ENCODE data around the gene ASB2.

ASB2 gene

DNA sequence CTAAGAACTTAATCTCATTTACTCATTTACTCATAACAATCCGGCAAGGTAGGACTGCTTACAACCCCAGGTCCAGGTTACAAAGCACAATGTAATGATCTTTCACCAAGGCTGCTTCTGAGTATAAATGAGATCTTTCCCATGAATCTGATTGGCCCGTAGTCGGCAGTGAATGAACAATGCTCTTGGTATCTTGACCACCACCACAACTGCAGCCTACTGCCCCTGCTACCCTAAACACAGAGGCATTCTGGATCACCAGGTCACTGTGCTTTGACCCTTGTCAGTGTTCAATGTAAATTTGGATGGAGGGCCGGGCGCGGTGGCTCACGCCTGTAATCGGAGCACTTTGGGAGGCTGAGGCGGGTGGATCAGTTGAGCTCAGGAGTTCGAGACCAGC is 33.3 kb downstream of the ASB2 start:
- no peaks in the 10 kb centered on the region for H3K9me3 ChIP-seq (ENCODE audit: control insufficient read depth in 1 of 2, low read length in 2 of 2)
- H3K27ac ChIP-seq (ENCODE audit: low read length) = no peak overlapping the region
- no peak overlapping the region for H3K4me3 ChIP-seq (ENCODE audit: low read depth in 1 of 2, low read length in 2 of 2)
- H3K4me1 ChIP-seq (ENCODE audit: control insufficient read depth in 1 of 2, insufficient read depth in 2 of 2, low read length in 2 of 2) = peaks cover 0 to 10% of the 10 kb centered on the region in 2 donors
- no peaks in the 10 kb centered on the region for H3K27me3 ChIP-seq (ENCODE audit: low read depth, low read length)
- peaks cover 9 to 15% of the 10 kb centered on the region in 2 donors for H3K36me3 ChIP-seq (ENCODE audit: control insufficient read depth in 1 of 2, insufficient read depth in 2 of 2, low read length in 2 of 2)

DNA sequence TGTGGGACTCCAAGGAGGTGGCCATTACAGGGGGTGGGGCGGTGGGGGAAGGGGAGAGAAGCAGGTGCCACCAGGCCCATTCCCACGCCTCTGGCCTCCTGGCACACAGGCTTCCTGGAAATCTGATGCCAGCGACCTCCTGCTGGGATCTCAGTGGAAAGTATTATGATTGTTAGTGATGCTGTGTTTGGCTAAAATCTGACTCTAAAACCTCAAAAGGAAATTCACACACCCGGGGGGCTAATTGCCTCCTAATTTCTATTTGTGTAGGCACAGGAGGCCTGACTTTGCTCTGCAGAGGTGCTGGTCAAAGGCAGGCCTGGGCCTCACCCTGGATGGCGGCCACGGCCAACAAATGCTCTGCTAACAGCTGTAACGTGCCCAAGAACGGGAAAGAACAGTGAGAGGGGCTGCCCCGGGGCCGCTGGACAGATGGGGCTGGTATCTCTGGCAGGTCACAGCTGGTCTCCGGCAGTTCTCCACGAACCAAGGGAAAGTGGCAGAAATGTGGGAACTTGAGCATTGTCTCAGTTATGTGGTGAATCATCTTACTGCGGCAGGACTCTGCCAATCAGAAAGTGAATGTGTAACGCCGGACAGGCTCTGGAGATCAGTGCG is 35.0 kb downstream of the ASB2 start:
- Histone ChIP-seq H3K9me3 (ENCODE audit: control insufficient read depth in 1 of 2, low read length in 2 of 2) (no peaks in the 10 kb centered on the region), H3K36me3 (ENCODE audit: control insufficient read depth in 1 of 2, insufficient read depth in 2 of 2, low read length in 2 of 2) (peaks cover 7 to 11% of the 10 kb centered on the region in 2 donors), H3K4me3 (ENCODE audit: low read depth in 1 of 2, low read length in 2 of 2) (no peak overlapping the region), H3K27me3 (ENCODE audit: low read depth, low read length) (no peaks in the 10 kb centered on the region), H3K4me1 (ENCODE audit: control insufficient read depth in 1 of 2, insufficient read depth in 2 of 2, low read length in 2 of 2) (peaks cover 0 to 12% of the 10 kb centered on the region in 2 donors), H3K27ac (ENCODE audit: low read length) (no peak overlapping the region)

DNA sequence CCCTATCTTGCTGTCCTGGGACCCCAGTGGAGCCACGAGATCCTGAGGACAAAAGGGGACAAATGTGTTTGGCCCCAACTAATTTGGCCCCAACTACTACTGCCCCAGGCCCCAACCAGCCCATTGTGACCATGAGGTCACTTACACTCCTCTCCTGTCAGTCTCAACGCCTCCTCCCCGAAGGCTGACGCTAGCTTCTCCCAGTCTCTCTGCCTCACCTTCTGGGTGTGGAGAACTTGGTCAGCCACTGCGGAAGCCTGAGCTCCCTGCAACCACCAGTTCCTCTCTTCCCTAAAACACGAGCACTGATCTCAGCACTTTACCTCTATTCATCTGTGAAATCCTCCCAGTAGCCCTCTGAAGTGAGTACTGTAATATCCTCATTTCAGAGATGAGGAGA is 35.9 kb downstream of the ASB2 start:
- no peak overlapping the region for H3K4me3 ChIP-seq (ENCODE audit: low read depth in 1 of 2, low read length in 2 of 2)
- peaks cover 5 to 11% of the 10 kb centered on the region in 2 donors for H3K36me3 ChIP-seq (ENCODE audit: control insufficient read depth in 1 of 2, insufficient read depth in 2 of 2, low read length in 2 of 2)
- no peaks in the 10 kb centered on the region for H3K27me3 ChIP-seq (ENCODE audit: low read depth, low read length)
- H3K4me1 ChIP-seq (ENCODE audit: control insufficient read depth in 1 of 2, insufficient read depth in 2 of 2, low read length in 2 of 2) = peaks cover 0 to 16% of the 10 kb centered on the region in 2 donors
- no peaks in the 10 kb centered on the region for H3K9me3 ChIP-seq (ENCODE audit: control insufficient read depth in 1 of 2, low read length in 2 of 2)
- H3K27ac ChIP-seq (ENCODE audit: low read length) = no peak overlapping the region

DNA sequence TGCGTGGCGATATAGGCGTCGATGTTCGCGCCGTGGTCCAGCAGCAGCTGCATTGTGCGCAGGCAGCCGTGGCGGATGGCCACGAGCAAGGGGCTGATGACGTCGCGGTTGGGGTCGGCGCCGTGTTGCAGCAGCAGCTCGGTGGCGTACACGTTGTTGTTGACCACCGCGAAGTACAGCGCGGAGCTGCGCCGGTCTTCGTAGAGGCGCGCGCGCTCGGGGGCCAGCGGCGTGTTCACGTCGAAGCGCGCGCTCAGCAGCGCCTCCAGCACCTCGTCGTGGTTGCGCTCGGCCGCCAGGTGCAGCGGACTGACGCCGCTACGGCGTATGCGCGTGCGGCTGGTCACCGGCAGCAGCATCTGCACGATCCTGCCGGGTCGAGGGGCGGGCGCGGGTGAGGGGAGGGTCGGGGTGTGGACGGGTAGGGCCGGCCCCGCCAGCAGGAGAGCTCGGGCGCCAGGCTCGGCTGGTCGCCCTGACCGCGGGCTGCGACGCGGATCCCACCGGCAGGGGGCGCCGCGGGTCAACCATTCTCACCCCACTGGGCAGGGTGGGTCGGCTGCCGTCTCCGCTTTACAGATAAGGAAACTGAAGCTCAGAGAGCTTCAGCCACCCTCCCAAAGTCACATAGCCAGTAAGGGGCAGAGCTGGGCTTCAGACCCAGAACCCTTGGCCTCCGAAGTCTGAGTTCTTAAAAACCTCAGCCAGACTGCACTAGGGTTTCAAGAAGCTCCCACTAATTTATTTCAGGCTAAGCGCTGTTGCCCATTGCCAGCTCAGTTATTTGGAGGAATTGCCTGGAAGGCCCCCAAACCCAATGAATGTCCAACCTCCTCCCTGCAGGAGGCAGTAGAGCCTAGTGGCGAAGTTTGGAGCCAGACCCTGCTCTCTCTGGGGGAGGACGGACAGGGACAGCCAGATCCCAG is 36.8 kb downstream of the ASB2 start:
- peaks cover 0 to 24% of the 10 kb centered on the region in 2 donors for H3K4me1 ChIP-seq (ENCODE audit: control insufficient read depth in 1 of 2, insufficient read depth in 2 of 2, low read length in 2 of 2)
- H3K27me3 ChIP-seq (ENCODE audit: low read depth, low read length) = no peaks in the 10 kb centered on the region
- no peak overlapping the region for H3K4me3 ChIP-seq (ENCODE audit: low read depth in 1 of 2, low read length in 2 of 2)
- no peak overlapping the region for H3K27ac ChIP-seq (ENCODE audit: low read length)
- peaks cover 5 to 11% of the 10 kb centered on the region in 2 donors for H3K36me3 ChIP-seq (ENCODE audit: control insufficient read depth in 1 of 2, insufficient read depth in 2 of 2, low read length in 2 of 2)
- no peaks in the 10 kb centered on the region for H3K9me3 ChIP-seq (ENCODE audit: control insufficient read depth in 1 of 2, low read length in 2 of 2)

DNA sequence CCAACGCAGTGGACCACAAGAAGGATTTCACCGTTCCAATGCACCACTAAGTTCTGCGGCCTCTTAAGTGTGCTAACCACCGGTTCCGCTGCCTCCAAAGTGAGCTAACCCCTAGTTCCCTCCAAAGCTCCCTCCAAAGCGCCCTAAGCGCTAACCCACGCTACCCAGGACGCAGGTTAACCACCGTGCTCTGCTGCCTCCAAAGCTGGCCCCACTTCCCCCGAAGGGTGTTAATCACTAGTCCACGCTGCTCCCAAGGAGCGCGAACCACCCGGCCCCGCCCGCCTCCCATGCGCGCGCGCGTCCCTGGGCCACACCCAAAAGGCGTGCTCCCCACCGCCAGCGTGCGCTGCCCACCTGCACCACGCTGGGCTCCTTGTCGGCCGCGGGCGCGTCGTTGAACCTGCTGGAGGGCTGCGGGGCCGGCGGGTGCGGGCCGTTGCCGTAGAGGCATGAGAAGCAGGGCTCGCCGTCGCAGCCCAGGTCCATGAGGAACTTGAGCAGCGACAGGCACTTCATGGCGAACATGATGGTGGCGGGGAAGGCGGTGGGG is 37.5 kb downstream of the ASB2 start:
- H3K36me3 ChIP-seq (ENCODE audit: control insufficient read depth in 1 of 2, insufficient read depth in 2 of 2, low read length in 2 of 2) = peaks cover 5 to 11% of the 10 kb centered on the region in 2 donors
- H3K9me3 ChIP-seq (ENCODE audit: control insufficient read depth in 1 of 2, low read length in 2 of 2) = no peaks in the 10 kb centered on the region
- H3K27ac ChIP-seq (ENCODE audit: low read length) = no peak overlapping the region
- H3K27me3 ChIP-seq (ENCODE audit: low read depth, low read length) = no peaks in the 10 kb centered on the region
- no peak overlapping the region for H3K4me3 ChIP-seq (ENCODE audit: low read depth in 1 of 2, low read length in 2 of 2)
- peaks cover 0 to 31% of the 10 kb centered on the region in 2 donors for H3K4me1 ChIP-seq (ENCODE audit: control insufficient read depth in 1 of 2, insufficient read depth in 2 of 2, low read length in 2 of 2)

DNA sequence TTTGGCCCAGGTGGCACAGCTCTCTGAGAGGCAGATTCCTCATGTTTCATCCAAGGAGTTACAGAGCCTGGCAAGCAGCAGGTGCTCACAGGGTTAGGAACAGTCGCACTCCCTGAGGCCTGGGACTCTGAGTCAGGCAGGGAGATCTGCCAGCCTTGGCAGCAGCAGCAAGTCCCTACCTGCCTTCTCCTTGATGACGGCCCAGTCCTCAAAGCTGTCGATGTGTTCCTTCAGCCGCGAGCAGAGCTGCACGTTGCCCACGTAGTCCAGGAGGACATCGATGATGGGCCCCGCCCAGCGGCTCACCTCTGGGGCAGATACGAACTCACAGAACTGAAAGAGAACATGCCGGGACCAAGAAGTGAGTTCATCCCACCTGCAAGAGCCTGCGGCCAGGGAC is 38.9 kb downstream of the ASB2 start:
- Histone ChIP-seq H3K36me3 (ENCODE audit: control insufficient read depth in 1 of 2, insufficient read depth in 2 of 2, low read length in 2 of 2) (peaks cover under 1 to 15% of the 10 kb centered on the region in 2 donors), H3K4me1 (ENCODE audit: control insufficient read depth in 1 of 2, insufficient read depth in 2 of 2, low read length in 2 of 2) (peaks cover 0 to 31% of the 10 kb centered on the region in 2 donors), H3K27ac (ENCODE audit: low read length) (no peak overlapping the region)

DNA sequence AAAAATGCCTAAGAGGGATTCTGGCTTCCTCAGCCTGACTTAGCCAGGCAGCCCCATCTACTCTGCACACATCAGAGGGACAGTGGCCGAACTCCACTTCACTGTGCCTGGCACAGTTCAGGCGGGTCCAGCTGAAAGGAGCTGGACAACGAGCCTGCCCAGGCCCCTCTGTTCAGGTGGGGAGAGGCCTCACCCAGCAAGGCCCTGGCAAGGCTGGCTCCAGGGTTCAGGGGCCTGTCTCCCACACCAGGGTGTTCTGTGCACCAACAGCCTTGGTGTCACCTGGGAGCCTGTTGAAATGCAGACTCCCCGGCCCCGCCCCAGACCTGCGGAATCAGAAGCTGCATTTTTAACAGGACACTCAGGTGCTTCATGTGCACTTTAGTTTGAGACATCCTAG is 39.4 kb downstream of the ASB2 start:
- no peak overlapping the region for H3K27ac ChIP-seq (ENCODE audit: low read length)
- no peaks in the 10 kb centered on the region for H3K9me3 ChIP-seq (ENCODE audit: control insufficient read depth in 1 of 2, low read length in 2 of 2)
- no peaks in the 10 kb centered on the region for H3K27me3 ChIP-seq (ENCODE audit: low read depth, low read length)
- peaks cover 0 to 15% of the 10 kb centered on the region in 2 donors for H3K36me3 ChIP-seq (ENCODE audit: control insufficient read depth in 1 of 2, insufficient read depth in 2 of 2, low read length in 2 of 2)
- H3K4me1 ChIP-seq (ENCODE audit: control insufficient read depth in 1 of 2, insufficient read depth in 2 of 2, low read length in 2 of 2) = peaks cover 0 to 31% of the 10 kb centered on the region in 2 donors
- no peak overlapping the region for H3K4me3 ChIP-seq (ENCODE audit: low read depth in 1 of 2, low read length in 2 of 2)

More for the DNA sequence above, 38.9 kb downstream of the ASB2 start:
- no peaks in the 10 kb centered on the region for H3K27me3 ChIP-seq (ENCODE audit: low read depth, low read length)
- H3K4me3 ChIP-seq (ENCODE audit: low read depth in 1 of 2, low read length in 2 of 2) = no peak overlapping the region
- no peaks in the 10 kb centered on the region for H3K9me3 ChIP-seq (ENCODE audit: control insufficient read depth in 1 of 2, low read length in 2 of 2)

DNA sequence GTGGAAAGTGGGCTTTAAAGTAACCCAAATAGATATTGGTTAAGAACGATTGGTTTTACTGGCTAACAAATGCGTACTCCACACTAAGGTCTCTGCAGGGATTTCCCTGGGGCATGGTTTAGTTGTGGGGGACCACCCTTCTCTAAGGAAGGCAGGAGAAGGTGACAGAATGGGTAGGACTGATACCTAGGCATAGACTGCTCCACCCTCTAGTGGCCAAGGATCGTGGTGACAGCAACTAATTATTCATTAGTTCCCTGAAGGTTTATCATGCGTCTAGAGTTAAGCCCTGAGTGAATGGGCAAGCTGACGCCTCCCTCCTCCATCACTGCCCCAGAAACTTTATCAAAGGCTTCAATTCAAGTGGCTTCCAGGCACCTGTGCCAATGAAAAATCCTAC is 40.1 kb downstream of the ASB2 start:
- Histone ChIP-seq H3K4me3 (ENCODE audit: low read depth in 1 of 2, low read length in 2 of 2) (no peak overlapping the region), H3K4me1 (ENCODE audit: control insufficient read depth in 1 of 2, insufficient read depth in 2 of 2, low read length in 2 of 2) (peaks cover 0 to 31% of the 10 kb centered on the region in 2 donors), H3K36me3 (ENCODE audit: control insufficient read depth in 1 of 2, insufficient read depth in 2 of 2, low read length in 2 of 2) (peaks cover 0 to 15% of the 10 kb centered on the region in 2 donors), H3K9me3 (ENCODE audit: control insufficient read depth in 1 of 2, low read length in 2 of 2) (no peaks in the 10 kb centered on the region), H3K27ac (ENCODE audit: low read length) (no peak overlapping the region), H3K27me3 (ENCODE audit: low read depth, low read length) (no peaks in the 10 kb centered on the region)

DNA sequence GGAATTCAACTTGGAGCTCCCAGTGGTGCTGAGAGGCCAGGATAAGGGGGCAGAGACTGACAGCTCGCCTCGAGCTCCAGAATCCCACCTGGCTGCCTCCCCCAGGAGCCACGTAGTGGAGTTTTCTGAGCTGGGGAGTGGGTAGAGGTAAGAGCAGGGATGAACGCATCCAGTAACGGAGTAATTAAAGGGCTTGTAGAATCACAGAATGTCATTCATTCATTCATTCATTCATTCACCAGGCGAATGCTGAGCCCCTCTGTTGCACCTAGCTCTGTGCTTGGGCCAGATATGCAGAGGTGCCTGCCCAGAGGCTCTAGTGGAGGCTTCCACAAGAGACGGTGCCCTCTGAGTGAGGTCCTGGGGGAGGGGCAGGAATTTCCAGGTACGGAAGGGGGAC is 41.2 kb downstream of the ASB2 start:
- H3K27me3 ChIP-seq (ENCODE audit: low read depth, low read length) = no peaks in the 10 kb centered on the region
- H3K27ac ChIP-seq (ENCODE audit: low read length) = no peak overlapping the region
- H3K9me3 ChIP-seq (ENCODE audit: control insufficient read depth in 1 of 2, low read length in 2 of 2) = no peaks in the 10 kb centered on the region
- peaks cover 0 to 30% of the 10 kb centered on the region in 2 donors for H3K4me1 ChIP-seq (ENCODE audit: control insufficient read depth in 1 of 2, insufficient read depth in 2 of 2, low read length in 2 of 2)
- no peak overlapping the region for H3K4me3 ChIP-seq (ENCODE audit: low read depth in 1 of 2, low read length in 2 of 2)
- H3K36me3 ChIP-seq (ENCODE audit: control insufficient read depth in 1 of 2, insufficient read depth in 2 of 2, low read length in 2 of 2) = peaks cover 0 to 21% of the 10 kb centered on the region in 2 donors

DNA sequence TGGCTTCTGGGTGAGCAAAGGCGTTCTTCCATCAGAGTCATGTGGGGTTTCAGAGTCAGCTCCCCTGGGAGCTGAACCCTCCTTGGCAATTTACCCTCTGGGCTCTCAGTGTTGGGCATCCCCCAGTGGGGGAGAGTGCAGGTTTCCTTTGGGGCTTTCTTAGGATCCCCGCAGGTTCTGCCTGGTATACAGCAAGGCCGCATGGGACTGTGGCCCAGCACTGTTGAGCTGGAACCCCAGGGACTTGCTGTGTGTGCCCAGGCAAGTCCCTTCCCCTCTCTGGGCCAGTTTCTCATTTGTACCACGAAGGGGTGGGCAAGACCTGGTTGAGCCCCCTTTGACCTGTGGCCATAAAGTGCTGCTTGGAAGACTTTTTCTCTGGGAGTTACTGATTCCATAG is 43.7 kb downstream of the ASB2 start:
- Histone ChIP-seq H3K4me1 (ENCODE audit: control insufficient read depth in 1 of 2, insufficient read depth in 2 of 2, low read length in 2 of 2) (peaks cover 0 to 25% of the 10 kb centered on the region in 2 donors), H3K4me3 (ENCODE audit: low read depth in 1 of 2, low read length in 2 of 2) (no peak overlapping the region), H3K36me3 (ENCODE audit: control insufficient read depth in 1 of 2, insufficient read depth in 2 of 2, low read length in 2 of 2) (peaks cover 0 to 19% of the 10 kb centered on the region in 2 donors), H3K9me3 (ENCODE audit: control insufficient read depth in 1 of 2, low read length in 2 of 2) (no peaks in the 10 kb centered on the region), H3K27me3 (ENCODE audit: low read depth, low read length) (no peaks in the 10 kb centered on the region), H3K27ac (ENCODE audit: low read length) (no peak overlapping the region)

DNA sequence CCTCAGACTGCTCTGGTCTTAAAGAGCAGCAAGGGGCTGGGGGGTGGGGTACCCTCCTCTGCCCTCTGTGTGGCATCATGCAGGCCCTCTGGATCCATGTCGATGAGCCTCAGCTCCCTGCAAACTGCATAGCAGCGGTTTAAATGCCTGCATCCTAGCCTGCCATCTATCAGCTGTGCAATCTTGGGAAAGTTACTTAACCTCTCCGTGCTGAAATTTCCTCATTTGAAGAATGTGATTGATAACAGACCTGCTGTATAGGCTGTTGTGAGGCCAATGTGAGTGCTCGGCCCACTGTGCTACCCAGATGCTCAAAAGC is 45.4 kb downstream of the ASB2 start:
- Histone ChIP-seq H3K4me3 (ENCODE audit: low read depth in 1 of 2, low read length in 2 of 2) (no peak overlapping the region), H3K4me1 (ENCODE audit: control insufficient read depth in 1 of 2, insufficient read depth in 2 of 2, low read length in 2 of 2) (peaks cover 0 to 18% of the 10 kb centered on the region in 2 donors), H3K27me3 (ENCODE audit: low read depth, low read length) (no peaks in the 10 kb centered on the region), H3K27ac (ENCODE audit: low read length) (no peak overlapping the region), H3K9me3 (ENCODE audit: control insufficient read depth in 1 of 2, low read length in 2 of 2) (no peaks in the 10 kb centered on the region), H3K36me3 (ENCODE audit: control insufficient read depth in 1 of 2, insufficient read depth in 2 of 2, low read length in 2 of 2) (peaks cover 0 to 10% of the 10 kb centered on the region in 2 donors)
